GM12878 (cell line): Measurements from ENCODE around the gene MYO15B. TPM values are rescaled to one million over a fixed set of nuclear protein-coding genes. Genes with fewer than 3 reads are reported as not detected.

Experiments used
- ATAC-seq: fragments of 200-7000 bp; cut with Tn5 transposase; 3 replicates; pipeline ENCODE4 v1.9.1; 2020; ENCODE audit warnings: mild to moderate bottlenecking, moderate library complexity
- BruUV-seq: library from RNA; stranded (reverse); fragments of 400-500 nt; replicated peaks from 2 replicates; lab custom pipeline; 2021; lab: Mats Ljungman, UMichigan
- CTCF ChIA-PET: fragments of 300-600 bp; sonication (Branson Sonifier 250); formaldehyde crosslinking; extraction: SDS; loops from one replicate; lab custom pipeline; 2021; ENCODE audit warnings: inconsistent platforms; lab: Yijun Ruan, JAX
- POLR2A ChIA-PET: fragments of 350-600 bp; formaldehyde crosslinking; extraction: SDS; loops from one replicate; lab custom pipeline; 2021; ENCODE audit warnings: inconsistent platforms; lab: Charles Lee
- RAD21 ChIA-PET: fragments of 300-600 bp; sonication (Branson Sonifier 250); formaldehyde crosslinking; loops from one replicate; lab custom pipeline; 2023; ENCODE audit warnings: antibody characterized with exemption; ENCODE audit not compliant: unreplicated experiment; lab: Charles Lee
- SMC1A ChIA-PET: fragments of 300-600 bp; sonication (Branson Sonifier 250); formaldehyde crosslinking; loops from one replicate; lab custom pipeline; 2023; ENCODE audit not compliant: unreplicated experiment, uncharacterized antibody; lab: Charles Lee
- DNase-seq: peaks from one replicate; pipeline ENCODE4 v3.0.0-alpha.2; 2011; ENCODE audit warnings: low read depth, low spot score
- FAIRE-seq: peaks from 3 replicates; lab custom pipeline; 2011; peaks lifted over from hg19 to GRCh38; lab: Jason Lieb, UNC
- H2AFZ ChIP-seq: 2 replicates; pipeline ENCODE4 v1.6.0; 2011; ENCODE audit warnings: low read depth, low read length, control low read depth; ENCODE audit not compliant: control insufficient read depth
- H3K27ac ChIP-seq: 2 replicates; pipeline ENCODE4 v1.5.1; 2011; ENCODE audit warnings: control low read depth; ENCODE audit not compliant: control insufficient read depth, insufficient read depth
- H3K27me3 ChIP-seq, 2 experiments: replicated peaks in 1 of 2; 2 replicates each; pipeline versions ENCODE4 v1.6.0 to v1.6.1; 2011; ENCODE audit warnings: low read length in 1 of 2; ENCODE audit not compliant: control insufficient read depth in 2 of 2, insufficient read depth in 2 of 2
- H3K36me3 ChIP-seq, 2 experiments: 2 replicates each; pipeline ENCODE4 v1.5.1; 2011; ENCODE audit warnings: low read length in 1 of 2; ENCODE audit not compliant: control insufficient read depth in 2 of 2, insufficient read depth in 2 of 2
- H3K4me1 ChIP-seq: 2 replicates; pipeline ENCODE4 v1.6.1; 2011; ENCODE audit warnings: mild to moderate bottlenecking, low read length, moderate library complexity, mixed read lengths; ENCODE audit not compliant: control insufficient read depth, insufficient read depth
- H3K4me2 ChIP-seq: 2 replicates; pipeline ENCODE4 v1.6.0; 2011; ENCODE audit warnings: control low read depth; ENCODE audit not compliant: control insufficient read depth, insufficient read depth
- H3K4me3 ChIP-seq: fragments of 200-600 bp; sonication (generic); 2 replicates; pipeline ENCODE4 v1.5.1; 2016
- H3K79me2 ChIP-seq: 2 replicates; pipeline ENCODE4 v1.6.0; 2011; ENCODE audit warnings: low read length; ENCODE audit not compliant: control insufficient read depth, insufficient read depth
- H3K9ac ChIP-seq: 2 replicates; pipeline ENCODE4 v1.8.0; 2011; ENCODE audit warnings: low read length, control low read depth, mixed read lengths; ENCODE audit not compliant: control insufficient read depth, insufficient read depth
- H3K9me3 ChIP-seq: replicated peaks from 3 replicates; pipeline ENCODE4 v1.5.1; 2011; ENCODE audit warnings: mild to moderate bottlenecking, low read length; ENCODE audit not compliant: control insufficient read depth, insufficient read depth
- H4K20me1 ChIP-seq: 2 replicates; pipeline ENCODE4 v1.6.0; 2011; ENCODE audit not compliant: control insufficient read depth, insufficient read depth
- BACH1 ChIP-seq: fragments of 450-650 bp; IDR thresholded peaks from 2 replicates; pipeline ENCODE4 v1.6.1; 2017; ENCODE audit warnings: mild to moderate bottlenecking, borderline replicate concordance
- GABPA ChIP-seq: IDR thresholded peaks from 2 replicates; pipeline ENCODE4 v1.6.1; 2014; ENCODE audit warnings: antibody characterized with exemption, low read depth, mild to moderate bottlenecking, inconsistent platforms
- GATAD2B ChIP-seq: fragments of 450-650 bp; conservative IDR thresholded peaks from 2 replicates; pipeline ENCODE4 v1.6.1; 2017; ENCODE audit warnings: low read depth, mild to moderate bottlenecking, moderate library complexity
- IRF5 ChIP-seq: fragments of 450-650 bp; IDR thresholded peaks from 2 replicates; pipeline ENCODE4 v1.6.1; 2017; ENCODE audit warnings: borderline replicate concordance
- POU2F2 ChIP-seq: IDR thresholded peaks from 3 replicates; pipeline ENCODE4 v1.6.1; 2011; ENCODE audit warnings: low read depth, mild to moderate bottlenecking, low read length, borderline replicate concordance
- RCOR1 ChIP-seq: conservative IDR thresholded peaks from 2 replicates; pipeline ENCODE4 v1.6.1; 2012; ENCODE audit warnings: low read depth, low read length, improper control_type of control experiment
- SMAD5 ChIP-seq: IDR thresholded peaks from 2 replicates; pipeline ENCODE4 v1.6.1; 2016; ENCODE audit warnings: antibody characterized with exemption, low read depth
- STAT1 ChIP-seq: fragments of 450-650 bp; conservative IDR thresholded peaks from 2 replicates; pipeline ENCODE4 v1.6.1; 2014; ENCODE audit warnings: antibody characterized with exemption, mild to moderate bottlenecking
- ZNF207 ChIP-seq: fragments of 450-650 bp; IDR thresholded peaks from 2 replicates; pipeline ENCODE4 v1.6.1; 2014; ENCODE audit warnings: antibody characterized with exemption, mild to moderate bottlenecking, borderline replicate concordance
- ZZZ3 ChIP-seq: IDR thresholded peaks from 2 replicates; pipeline ENCODE4 v1.6.1; 2011; ENCODE audit warnings: low read depth; ENCODE audit not compliant: control insufficient read depth, insufficient read length
- WGBS: methylation state at CpG from one replicate; pipeline ENCODE4 v1.1.6; 2016; ENCODE audit warnings: low lambda C conversion rate; ENCODE audit not compliant: insufficient replicate concordance, insufficient coverage; ENCODE audit errors: missing lambda C conversion rate; 5-methylcytosine and 5-hydroxymethylcytosine counted together
- in situ Hi-C: fragments of 300-500 bp; cut with MboI; formaldehyde crosslinking; loops from 9 replicates; pipeline ENCODE4 v1.14.3; 2018; ENCODE audit warnings: mixed read lengths
- intact Hi-C: fragments of 100-400 bp; cut with micrococcal nuclease; formaldehyde crosslinking; loops from one replicate; pipeline ENCODE4 v1.14.2; 2022; ENCODE audit not compliant: unreplicated experiment
- polyA plus RNA-seq, 11 experiments: library from polyadenylated mRNA; depleted of rRNA in 4 of 11; unstranded in 6 of 11; stranded (reverse) in 5 of 11; fragments of >200 nt; fragmentation: Nextera tagmentation in 4 of 11; fragmentation: Illumina TruSeq in 1 of 11; extraction: Ambion mirVana in 4 of 11; extraction: Trizol in 1 of 11; gene quantifications; 1 replicate in 1 of 11; 2 replicates in 10 of 11; pipeline versions ENCODE4 v1.2.1 to v1.2.3, GENCODE V29; 2011 to 2016; ENCODE audit warnings: inconsistent platforms in 2 of 11, missing spikeins in 2 of 11, low read depth in 1 of 11
- total RNA-seq, 4 experiments: library from RNA; depleted of rRNA in 3 of 4; stranded (reverse); fragments of >200 nt in 3 of 4; fragmentation: Illumina TruSeq in 1 of 4; extraction: Trizol in 1 of 4; gene quantifications; 2 replicates each; pipeline versions ENCODE4 v1.2.1 to v1.2.3, GENCODE V29; 2013 to 2021
- TF ChIP-seq, protein P1 (sequence below): fragments of 450-650 bp; formaldehyde crosslinking; IDR thresholded peaks from 2 replicates; pipeline ENCODE4 v1.4.0; 2020; ENCODE audit warnings: mild to moderate bottlenecking, moderate library complexity
- TF ChIP-seq, protein P2 (sequence below): IDR thresholded peaks from 2 replicates; pipeline ENCODE4 v1.6.1; 2012; ENCODE audit warnings: low read depth, low read length, improper control_type of control experiment
- TF ChIP-seq, protein P3 (sequence below), 3 experiments: IDR thresholded peaks in 2 of 3; conservative IDR thresholded peaks in 1 of 3; 2 replicates each; pipeline ENCODE4 v1.5.1; 2011; ENCODE audit warnings: low read depth in 3 of 3, low read length in 3 of 3, mild to moderate bottlenecking in 3 of 3, control low read depth in 2 of 3, moderate library complexity in 2 of 3, inconsistent platforms in 1 of 3, mixed read lengths in 1 of 3; ENCODE audit not compliant: control insufficient read depth in 2 of 3, insufficient read depth in 1 of 3; ENCODE audit errors: extremely low read depth in 1 of 3

MYO15B gene
- total and polyA plus RNA-seq, 10 of the 15 experiments (the other 5 are each of a cell fraction or from before 2014, with no cell fraction given): 0.67 to 15.4 (median 2.3) TPM; not detected in 1

- FAIRE-seq (no peak), DNase-seq (no peak), ATAC-seq (no peak)
- Histone ChIP-seq H3K79me2 (no peaks in the 10 kb centered on the region), H3K9me3 (no peaks in the 10 kb centered on the region), H3K4me3 (no peak overlapping the region), H3K9ac (no peak overlapping the region), H4K20me1 (no peaks in the 10 kb centered on the region; the same call in 1 of the 2 replicates), H3K4me1 (peaks cover 8% of the 10 kb centered on the region), H2AFZ (no peak overlapping the region), H3K27ac (no peak overlapping the region), H3K27me3 (no peaks in the 10 kb centered on the region), H3K36me3 (peaks cover 0 to 3% of the 10 kb centered on the region in 2 experiments; a peak in 2 of 4 replicates), H3K4me2 (no peak overlapping the region)
- SMC1A ChIA-PET: interaction anchor here (0.7 to 1.0 kb wide), 2 partner anchors 110 to 127 kb away, joined by 3 to 4 read pairs; no protein-coding TSS in a partner anchor
- POLR2A ChIA-PET: interaction anchor here (0.6 kb wide), 1 partner anchor 92 kb away, joined by 3 read pairs; no protein-coding TSS in a partner anchor
- RAD21 ChIA-PET: interaction anchor here (0.8 kb wide), 1 partner anchor 110 kb away, joined by 3 read pairs; no protein-coding TSS in a partner anchor
- intact Hi-C loops (no loop called here), in situ Hi-C loops (loop anchor here (10.0 kb wide), 1 partner anchor 107 kb away; no protein-coding TSS in a partner anchor)
- no TSS peak for BruUV-seq
- CTCF ChIA-PET: interaction anchor here (1.4 to 13.0 kb wide), 5 partner anchors 12 to 116 kb away, joined by 3 to 349 read pairs (median 8); a partner anchor contains a TSS
- 88% methylated on average over 7 of the region's 7 CpGs for WGBS
- no peak for TF ChIP-seq STAT1
- TF ChIP-seq, protein P1, sequence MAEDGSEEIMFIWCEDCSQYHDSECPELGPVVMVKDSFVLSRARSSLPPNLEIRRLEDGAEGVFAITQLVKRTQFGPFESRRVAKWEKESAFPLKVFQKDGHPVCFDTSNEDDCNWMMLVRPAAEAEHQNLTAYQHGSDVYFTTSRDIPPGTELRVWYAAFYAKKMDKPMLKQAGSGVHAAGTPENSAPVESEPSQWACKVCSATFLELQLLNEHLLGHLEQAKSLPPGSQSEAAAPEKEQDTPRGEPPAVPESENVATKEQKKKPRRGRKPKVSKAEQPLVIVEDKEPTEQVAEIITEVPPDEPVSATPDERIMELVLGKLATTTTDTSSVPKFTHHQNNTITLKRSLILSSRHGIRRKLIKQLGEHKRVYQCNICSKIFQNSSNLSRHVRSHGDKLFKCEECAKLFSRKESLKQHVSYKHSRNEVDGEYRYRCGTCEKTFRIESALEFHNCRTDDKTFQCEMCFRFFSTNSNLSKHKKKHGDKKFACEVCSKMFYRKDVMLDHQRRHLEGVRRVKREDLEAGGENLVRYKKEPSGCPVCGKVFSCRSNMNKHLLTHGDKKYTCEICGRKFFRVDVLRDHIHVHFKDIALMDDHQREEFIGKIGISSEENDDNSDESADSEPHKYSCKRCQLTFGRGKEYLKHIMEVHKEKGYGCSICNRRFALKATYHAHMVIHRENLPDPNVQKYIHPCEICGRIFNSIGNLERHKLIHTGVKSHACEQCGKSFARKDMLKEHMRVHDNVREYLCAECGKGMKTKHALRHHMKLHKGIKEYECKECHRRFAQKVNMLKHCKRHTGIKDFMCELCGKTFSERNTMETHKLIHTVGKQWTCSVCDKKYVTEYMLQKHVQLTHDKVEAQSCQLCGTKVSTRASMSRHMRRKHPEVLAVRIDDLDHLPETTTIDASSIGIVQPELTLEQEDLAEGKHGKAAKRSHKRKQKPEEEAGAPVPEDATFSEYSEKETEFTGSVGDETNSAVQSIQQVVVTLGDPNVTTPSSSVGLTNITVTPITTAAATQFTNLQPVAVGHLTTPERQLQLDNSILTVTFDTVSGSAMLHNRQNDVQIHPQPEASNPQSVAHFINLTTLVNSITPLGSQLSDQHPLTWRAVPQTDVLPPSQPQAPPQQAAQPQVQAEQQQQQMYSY: no peak
- no peak for TF ChIP-seq GABPA
- no peak for TF ChIP-seq SMAD5
- TF ChIP-seq RCOR1: no peak
- no peak for TF ChIP-seq POU2F2
- TF ChIP-seq ZZZ3: no peak
- TF ChIP-seq BACH1: no peak
- no peak for TF ChIP-seq GATAD2B
- TF ChIP-seq ZNF207: no peak
- TF ChIP-seq, protein P2, sequence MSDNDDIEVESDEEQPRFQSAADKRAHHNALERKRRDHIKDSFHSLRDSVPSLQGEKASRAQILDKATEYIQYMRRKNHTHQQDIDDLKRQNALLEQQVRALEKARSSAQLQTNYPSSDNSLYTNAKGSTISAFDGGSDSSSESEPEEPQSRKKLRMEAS: no peak
- TF ChIP-seq IRF5: no peak
- TF ChIP-seq, protein P3, sequence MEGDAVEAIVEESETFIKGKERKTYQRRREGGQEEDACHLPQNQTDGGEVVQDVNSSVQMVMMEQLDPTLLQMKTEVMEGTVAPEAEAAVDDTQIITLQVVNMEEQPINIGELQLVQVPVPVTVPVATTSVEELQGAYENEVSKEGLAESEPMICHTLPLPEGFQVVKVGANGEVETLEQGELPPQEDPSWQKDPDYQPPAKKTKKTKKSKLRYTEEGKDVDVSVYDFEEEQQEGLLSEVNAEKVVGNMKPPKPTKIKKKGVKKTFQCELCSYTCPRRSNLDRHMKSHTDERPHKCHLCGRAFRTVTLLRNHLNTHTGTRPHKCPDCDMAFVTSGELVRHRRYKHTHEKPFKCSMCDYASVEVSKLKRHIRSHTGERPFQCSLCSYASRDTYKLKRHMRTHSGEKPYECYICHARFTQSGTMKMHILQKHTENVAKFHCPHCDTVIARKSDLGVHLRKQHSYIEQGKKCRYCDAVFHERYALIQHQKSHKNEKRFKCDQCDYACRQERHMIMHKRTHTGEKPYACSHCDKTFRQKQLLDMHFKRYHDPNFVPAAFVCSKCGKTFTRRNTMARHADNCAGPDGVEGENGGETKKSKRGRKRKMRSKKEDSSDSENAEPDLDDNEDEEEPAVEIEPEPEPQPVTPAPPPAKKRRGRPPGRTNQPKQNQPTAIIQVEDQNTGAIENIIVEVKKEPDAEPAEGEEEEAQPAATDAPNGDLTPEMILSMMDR (IDR thresholded peaks at IDR 0.05 in 2 of 3, conservative IDR thresholded peaks at IDR 0.05 in 1 of 3; ENCODE audit: control insufficient read depth in 2 of 3, extremely low read depth in 1 of 3, insufficient read depth in 1 of 3, low read depth in 3 of 3, low read length in 3 of 3): no peak
These were observed 50.0 kb downstream of the MYO15B start for GRCh38 chr17:75637551-75637950.
